ENCODE measurements around the gene OR6J1.
"Not testable (repeated sequence)": the region's sequence is repeated elsewhere in the genome, so short reads cannot be mapped to it uniquely, and the experiment has no call there.

OR6J1 gene

DNA sequence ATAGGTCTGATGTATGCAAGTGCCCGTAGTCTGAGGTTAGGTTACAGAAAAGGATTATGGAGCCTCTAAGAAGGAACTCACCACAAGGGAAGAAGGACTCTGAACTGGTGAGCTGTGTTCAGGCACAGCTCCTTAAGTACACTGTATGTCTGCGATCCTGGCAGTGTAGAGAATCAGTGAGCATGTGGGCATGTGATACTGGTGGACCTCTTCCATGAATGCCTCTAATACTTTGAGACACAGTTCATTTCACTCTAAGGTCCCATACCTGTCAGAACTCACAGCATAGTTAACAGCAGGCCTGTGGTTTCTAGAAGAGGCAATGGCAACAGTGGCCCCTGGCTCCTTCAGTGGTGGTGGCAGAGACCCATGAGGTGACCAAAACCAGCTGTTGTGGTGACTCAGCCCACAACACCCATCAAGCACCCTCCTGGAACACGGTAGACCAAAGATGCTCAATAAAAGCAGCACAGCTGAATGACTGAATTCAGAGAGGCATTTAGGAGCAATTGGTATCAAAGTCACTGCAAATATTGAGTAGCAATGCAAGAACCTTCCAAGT is 6.9 kb upstream of the OR6J1 start:
- DNase-seq (ENCODE audit: low read depth, low spot score) = no peak

DNA sequence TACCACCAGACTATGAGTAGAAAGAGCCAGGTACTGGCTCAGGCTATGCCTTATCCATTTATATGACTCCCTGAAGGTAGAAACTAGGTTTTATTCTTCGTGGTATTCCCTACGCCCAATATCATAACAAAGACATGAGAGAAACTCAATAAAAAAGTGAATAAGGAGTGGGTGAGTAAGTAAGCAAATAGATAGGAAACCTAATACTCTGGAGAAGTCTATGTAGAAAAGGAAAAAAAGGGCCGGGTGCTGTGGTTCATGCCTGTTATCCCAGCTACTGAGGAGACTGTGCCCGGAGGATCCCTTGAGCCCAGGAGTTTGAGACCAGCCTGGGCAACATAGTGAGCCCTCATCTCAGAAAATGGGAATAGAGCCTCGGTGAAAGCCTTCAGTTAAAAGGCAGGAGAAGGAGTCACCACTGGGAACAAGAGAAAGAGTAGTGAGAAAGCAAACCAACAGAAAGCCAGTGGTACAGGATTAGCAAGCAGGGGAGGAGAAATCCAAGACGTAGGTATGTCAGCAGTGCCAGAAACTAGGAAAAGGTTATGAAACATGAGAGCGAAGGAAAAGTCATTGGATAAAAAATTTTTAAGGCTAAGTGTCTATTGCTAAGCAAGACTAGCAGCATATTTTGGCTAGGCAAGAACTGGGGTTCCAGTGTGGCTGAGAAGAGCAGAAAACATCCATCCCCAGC is 6.0 kb upstream of the OR6J1 start:
- DNase-seq (ENCODE audit: low read depth, low spot score) = no peak

DNA sequence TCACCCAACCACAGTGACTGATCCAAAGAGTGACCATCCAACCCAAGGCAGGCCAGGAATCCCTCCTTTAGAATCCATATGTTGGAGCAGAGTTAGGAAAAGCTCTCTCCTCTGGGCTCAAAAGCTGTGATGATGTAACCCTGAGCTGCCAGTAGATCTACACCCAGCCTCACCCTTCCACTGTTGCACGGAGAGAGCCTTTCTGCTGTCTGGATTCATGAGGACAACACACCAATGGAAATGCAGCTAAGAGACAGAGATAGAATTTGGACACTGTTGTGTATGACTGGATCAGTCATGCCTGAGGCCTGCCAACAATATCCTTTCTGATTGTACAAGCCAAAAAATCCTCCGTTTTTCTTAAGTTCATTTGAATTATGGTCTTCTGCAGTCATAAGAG is 4.4 kb upstream of the OR6J1 start:
- no peak for DNase-seq (ENCODE audit: low read depth, low spot score)

DNA sequence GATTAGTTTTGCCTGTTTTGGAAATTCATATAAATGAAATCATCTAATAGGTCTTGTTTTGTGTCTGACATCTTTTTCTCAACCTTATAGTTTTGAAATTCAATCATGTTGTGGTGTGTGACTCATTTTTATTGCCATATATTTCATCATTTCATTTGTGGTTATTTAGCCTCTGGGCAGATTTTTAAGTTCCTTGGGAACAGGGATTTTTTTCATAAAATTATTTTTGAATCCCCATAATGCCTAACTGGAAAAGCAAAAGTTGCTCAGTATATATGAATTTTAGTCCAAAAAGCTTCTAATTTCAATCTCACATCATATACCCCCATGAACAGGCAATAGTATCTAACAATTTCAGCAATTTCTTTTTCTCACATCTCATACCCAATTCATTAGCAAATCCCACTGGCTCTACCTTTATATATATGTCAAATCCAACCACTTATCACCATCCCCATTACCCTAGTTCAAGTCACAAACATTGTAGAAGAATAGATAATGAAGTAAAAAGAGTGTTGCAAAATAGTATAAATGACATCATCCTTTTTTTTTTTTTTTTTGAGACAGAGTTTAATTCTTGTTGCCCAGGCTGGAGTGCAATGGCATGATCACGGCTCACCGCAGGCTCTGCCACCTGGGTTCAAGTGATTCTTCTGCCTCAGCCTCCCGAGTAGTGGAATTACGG is 2.6 kb upstream of the OR6J1 start:
- no peak for DNase-seq (ENCODE audit: low read depth, low spot score)

DNA sequence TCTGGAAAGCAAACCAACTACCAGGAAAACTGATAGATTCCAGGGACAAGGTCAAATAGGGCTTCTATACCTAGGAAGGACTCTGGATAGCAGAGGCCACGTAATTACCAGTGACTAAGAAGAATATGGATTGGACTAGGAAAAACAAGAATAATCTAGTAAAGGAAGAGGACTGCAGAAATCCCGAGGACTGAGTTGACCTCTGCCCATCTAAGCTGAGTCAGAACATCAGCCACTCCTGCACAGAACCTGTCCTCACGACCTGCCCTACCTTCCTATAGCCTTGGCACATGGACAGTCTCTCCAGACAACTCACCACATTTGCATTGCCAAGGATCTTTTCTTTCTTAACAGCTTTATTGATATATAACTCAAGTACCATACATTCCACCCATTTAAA is 2.3 kb downstream of the OR6J1 start:
- no peak for DNase-seq (ENCODE audit: low read depth, low spot score)

DNA sequence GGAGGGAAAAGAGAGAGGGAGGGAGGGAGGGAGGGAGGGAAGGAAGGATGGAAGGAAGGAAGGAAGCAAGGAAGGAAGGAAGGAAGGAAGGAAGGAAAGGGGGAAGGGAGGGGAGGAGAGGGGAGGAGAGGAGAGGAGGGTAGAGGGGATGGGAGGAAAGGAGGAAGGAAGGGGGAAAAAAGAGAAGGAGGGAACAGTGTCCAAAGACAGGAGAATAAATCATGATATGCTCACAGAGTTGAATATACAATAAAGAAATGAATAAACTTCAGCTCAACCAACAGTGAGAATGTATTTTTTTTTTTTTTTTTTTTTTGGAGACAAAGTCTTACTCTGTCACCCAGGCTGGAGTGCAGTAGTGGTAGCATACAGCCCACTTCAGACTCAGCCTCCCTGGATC is 4.0 kb downstream of the OR6J1 start:
- no peak for DNase-seq (ENCODE audit: low read depth, low spot score)

DNA sequence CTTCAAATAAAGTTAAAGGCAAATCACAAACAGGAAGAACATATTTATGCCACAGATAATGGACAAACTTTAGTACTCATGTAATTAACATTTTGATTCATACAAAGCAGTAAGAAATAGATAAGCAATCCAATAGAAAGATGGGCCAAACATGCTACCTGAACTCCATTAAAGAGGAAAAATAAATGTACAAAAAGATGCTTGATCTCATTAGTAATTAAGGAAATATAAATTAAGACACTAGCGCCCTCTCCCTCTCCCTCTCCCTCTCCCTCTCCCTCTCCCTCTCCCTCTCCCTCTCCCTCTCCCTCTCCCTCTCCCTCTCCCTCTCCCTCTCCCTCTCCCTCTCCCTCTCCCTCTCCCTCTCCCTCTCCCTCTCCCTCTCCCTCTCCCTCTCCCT is 8.2 kb downstream of the OR6J1 start:
- DNase-seq (ENCODE audit: low read depth, low spot score) = not testable (repeated sequence)

DNA sequence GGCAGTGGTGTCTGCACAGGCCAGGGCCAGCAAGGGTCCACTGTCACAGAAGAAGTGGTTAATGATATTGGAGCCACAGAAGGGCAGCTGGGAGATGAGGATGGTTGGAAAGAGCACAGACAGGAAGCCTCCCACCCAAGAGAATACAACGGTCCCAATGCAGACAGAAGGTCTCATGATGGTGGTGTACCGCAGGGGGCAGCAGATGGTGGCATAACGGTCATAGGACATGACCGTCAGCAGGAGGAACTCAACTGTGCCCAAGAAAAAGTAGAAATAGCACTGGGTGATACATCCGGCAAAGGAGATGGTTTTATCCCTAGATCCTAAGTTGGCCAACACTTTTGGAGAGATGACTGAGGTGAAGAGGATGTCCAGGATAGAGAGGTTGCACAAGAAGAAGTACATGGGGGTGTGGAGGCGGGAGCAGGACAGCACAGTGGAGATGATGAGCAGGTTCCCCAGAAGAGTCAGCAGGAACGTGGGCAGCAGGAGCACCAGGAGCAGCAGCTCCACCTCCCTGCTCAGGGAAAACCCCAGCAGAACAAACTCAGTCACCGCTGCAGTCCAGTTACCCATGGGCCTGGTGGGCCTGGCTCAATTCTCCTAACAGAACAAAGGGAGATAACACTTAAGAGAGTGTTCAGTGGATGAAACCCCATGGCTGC is 9.8 kb downstream of the OR6J1 start:
- no peak for DNase-seq (ENCODE audit: low read depth, low spot score)

DNA sequence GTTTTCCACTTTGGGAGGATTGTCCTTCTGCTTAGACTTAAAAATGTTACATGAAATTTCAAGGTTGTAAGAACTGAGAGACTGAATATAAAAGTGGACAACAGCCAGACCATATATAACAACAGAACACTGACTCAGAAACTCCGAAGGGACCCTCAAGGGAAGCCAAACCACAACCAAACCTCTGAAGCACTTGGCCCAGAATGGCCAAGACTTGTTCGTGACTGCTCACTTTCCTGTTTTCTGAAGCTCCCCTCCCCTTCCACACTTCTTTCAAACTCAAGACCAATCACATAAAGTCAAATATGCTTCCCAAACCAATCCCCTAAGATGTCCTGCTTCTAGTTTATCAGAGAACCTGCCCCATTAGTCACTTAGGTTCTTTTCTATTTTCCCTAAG is 13.7 kb downstream of the OR6J1 start:
- no peak for DNase-seq (ENCODE audit: low read depth, low spot score)

DNA sequence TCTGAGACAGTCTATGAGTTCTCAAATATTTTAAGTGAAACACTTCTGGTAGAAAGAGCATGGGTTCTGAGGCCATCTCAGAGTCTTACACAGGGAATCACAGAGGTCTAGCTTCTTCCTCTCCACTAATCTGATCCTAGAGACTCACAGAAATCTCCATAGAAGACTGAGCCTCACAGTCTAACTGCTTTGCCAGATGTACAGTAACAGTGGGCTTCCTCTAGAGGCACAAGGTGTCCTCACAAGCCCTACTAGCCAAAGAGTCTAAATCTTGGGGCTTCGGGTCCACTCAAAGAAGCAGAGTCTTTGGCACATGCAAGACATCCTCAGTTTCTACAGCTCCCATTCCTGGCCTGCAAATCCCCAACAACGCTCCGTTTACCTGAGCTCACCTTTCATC is 14.1 kb downstream of the OR6J1 start:
- DNase-seq (ENCODE audit: low read depth, low spot score) = no peak

DNA sequence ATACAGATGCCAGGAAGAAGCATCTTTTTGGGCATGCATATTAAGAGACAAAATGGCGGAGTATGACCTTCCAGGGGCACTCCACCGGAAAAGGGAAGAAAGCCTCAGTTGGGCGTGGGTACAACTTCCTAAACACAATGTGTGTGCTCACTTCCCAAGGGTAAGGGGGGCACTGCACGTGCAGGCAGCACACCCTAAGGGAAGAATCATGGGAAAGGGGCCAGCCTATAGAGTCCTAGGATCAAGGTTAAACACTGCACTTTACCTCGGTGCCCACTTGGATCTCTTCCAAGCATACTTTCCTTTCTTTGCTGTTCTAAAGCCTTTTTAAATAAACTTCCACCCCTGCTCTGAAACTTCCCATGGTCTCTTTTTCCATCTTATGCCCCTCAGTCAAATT is 14.8 kb downstream of the OR6J1 start:
- no peak for DNase-seq (ENCODE audit: low read depth, low spot score)

DNA sequence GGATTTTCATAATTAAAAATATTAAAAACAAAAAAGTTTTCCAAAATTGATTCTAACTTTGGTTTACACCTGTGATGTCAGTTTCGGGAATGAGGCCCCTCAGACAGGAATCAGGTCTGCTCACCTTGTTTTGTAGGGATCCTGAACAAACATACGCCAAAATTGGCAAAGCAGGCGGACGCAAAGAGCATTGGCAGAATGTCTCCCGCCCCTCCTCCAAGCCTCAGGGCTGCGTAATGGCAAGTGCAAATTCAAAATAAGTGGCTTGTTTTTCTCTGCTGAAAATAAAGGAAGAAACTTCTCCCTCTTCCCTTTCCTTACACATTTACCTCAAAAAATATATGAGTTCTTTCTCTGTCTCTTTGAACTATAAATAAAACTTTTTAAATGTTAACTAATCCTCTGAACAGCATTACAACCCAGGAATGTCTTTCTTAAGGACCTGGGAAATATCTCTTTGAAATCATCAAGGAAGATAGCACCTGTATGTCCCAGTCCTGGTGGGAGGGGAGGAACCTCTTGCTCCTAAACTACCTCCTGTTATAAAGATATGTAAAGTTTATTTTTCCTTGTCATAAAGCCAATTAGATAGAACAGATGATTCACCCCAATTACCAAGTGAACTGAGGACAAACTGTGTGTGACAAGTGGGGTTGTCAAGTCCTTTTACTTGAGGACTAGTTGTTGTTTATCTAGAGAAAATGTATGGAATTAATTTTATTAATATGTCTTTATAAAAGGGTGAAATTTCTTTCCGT is 16.5 kb downstream of the OR6J1 start:
- DNase-seq (ENCODE audit: low read depth, low spot score) = no peak

DNA sequence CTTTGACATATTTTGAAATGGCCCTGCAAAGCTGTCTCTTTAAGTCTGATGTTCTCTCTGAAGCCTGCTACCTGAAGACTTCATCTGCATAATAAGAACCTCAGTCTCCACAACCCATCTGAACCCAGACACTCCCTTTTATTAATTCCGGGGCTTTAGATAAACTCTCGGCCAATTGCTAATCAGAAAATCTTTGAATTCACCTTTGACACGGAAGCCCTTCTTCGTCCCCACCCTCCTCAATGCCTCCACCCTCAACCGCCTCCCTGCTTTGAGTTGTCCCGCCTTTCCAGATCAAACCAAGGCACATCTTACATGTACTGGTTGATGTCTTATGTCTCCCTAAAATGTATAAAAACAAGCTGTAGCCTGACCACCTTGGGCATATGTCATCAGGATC is 17.6 kb downstream of the OR6J1 start:
- DNase-seq (ENCODE audit: low read depth, low spot score) = no peak

DNA sequence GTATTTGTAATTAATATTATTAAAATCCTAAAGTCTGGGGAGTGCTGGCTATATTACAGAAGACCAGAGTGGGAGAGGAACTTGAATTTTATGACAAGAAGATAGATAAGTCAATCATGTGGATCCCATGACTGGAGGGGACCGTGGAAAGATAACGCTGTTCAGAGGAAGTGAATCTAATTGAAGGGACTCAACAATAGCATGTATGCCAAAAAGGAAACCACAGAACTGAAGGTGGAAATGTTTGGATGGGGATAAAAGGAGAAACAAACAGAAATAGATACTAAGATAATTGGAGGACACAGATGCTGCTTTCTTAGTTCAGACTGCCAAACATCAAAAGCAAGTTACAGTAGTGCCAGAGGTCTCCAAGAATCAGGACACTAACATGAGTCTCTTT is 21.1 kb downstream of the OR6J1 start:
- DNase-seq (ENCODE audit: low read depth, low spot score) = no peak

DNA sequence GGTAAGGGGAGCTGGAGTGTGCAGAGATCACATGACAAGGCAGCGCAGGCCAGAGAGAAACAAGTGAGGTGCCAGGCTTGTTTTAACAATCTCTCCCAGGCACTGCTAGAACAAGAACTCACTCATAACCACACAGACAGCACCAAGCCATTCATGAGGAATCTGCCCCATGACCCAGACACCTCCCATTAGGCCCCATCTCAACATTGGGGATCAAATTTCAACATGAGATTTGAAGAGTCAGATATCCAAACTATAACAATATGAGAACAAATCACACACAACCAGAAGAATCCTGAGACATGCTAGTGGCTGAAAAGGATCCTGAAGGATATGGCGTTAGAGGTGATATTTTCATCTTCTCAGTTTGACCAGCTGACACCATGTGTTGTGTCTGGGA is 21.9 kb downstream of the OR6J1 start:
- DNase-seq (ENCODE audit: low read depth, low spot score) = no peak

DNA sequence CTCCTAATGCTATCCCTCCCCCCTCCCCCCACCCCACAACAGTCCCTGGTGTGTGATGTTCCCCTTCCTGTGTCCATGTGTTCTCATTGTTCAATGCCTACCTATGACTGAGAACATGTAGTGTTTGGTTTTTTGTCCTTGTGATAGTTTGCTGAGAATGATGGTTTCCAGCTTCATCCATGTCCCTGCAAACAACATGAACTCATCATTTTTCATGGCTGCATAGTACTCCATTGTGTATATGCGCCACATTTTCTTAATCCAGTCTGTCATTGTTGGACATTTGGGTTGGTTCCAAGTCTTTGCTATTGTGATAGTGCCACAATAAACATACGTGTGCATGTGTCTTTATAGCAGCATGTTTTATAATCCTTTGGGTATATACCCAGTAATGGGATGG is 28.4 kb downstream of the OR6J1 start:
- not testable (repeated sequence) for DNase-seq (ENCODE audit: low read depth, low spot score)

DNA sequence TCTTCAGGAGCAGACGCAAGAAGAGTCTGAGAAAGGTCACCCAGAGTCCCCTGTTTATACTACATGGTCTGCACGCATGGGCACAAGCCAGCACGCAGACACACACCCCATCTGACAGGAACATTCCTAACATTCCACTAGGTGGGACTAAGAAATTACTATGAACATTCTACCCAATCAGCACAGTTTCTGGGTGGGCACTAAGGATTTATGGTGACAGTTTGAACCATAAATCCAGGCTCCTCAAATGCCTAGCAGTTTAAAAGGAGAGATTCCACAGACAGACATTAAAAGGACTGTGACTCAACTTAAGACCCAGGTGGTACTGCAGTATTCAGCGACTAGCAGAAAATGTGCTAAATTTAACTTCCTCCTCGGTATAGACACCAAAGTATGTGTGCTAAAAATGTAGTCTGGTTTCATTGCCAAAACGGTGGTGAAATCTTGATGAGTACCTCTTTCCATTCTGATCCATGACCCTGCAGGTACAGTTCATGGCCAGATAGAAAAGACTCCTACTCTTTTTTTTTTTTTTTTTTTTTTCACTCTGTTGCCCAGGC is 29.8 kb downstream of the OR6J1 start:
- no peak for DNase-seq (ENCODE audit: low read depth, low spot score)

DNA sequence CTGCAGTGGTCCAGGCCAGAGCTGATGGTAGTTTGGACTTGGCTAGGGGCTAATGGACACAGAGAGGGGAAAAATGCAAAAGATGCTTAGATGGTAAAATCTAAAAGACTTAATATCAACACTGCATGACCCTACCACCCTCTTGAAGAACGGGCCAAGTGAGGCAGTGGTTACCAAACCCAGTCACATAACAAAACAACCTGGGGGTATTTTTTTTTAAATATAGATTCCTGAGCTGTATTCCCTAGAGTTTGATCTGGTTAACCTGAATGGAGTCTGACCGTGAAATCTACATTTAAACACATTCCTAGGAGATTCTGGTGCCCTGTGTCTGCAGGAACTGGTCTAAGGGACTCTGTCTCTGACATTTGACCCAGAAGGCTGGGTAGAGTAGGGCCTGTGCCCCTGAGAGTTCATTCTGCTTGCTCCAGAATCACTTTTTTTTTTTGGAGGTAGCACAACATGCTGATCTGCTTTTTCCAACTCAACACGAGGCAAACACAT is 30.4 kb downstream of the OR6J1 start:
- no peak for DNase-seq (ENCODE audit: low read depth, low spot score)

DNA sequence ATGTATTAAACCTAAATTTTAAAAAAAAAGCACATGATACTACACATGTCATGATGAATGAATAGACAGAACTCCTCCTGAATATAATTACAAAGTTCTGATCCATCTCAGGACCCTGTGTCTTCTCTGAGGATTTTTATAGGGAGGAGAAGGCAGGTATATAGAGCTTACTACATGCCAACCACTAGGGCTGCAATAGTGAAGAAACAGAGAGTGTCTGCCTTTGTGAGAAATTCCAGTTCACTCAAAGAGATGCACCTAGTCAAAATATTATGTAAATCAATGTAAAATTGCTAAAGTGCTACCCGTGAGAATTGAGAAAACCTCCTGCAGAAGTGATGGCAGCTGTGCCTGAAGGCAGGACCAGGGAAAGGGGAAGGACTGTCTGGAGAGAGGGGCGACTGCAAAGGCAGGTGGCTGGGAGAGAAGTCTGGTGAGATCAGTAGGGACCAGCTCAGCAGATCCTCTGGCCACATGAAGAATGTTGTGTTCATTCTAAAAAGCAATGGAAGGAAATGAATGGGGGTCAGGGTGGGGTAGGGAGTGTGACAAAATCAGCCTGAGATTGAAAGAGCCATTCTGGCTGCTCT is 31.0 kb downstream of the OR6J1 start:
- no peak for DNase-seq (ENCODE audit: low read depth, low spot score)

DNA sequence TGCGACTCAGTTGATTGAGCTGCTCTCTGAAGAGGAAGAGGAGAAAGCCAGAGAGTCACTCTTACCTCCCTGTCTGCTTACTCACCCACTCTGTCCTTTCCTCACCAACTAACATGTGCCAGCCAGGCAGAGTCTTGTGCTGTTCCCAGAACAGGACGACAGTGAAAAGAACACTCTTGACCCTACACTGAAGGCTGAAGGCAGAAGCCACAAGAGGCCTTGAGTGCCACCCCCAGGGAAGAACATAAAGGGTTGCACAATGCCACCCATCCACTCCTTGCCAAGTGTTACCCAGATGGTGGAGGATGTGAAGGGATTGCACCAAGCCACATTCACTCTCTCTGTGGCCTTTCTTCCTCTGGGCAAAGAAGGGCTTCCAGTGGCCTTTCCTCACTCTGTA is 33.2 kb downstream of the OR6J1 start:
- no peak for DNase-seq (ENCODE audit: low read depth, low spot score)

DNA sequence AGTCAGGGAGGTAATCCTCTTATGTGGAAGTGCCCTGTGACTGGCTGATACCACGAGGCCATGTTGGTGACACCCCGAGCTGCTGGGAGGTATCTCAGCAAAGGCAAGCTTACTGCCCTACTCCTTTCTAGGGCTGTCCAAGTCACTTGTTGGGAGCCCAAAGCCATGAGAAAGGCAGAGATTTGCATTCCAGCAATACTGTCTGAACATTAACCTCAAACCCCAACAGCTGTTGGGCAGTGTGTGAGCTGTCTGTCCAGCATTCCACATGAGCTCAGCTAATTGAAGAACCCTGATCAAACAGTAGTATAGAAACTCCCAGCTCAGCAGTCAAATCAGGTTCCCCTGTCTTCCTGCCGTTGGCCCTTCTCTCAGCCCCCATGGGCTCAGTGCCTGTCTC is 36.9 kb downstream of the OR6J1 start:
- DNase-seq (ENCODE audit: low read depth, low spot score) = no peak
